Activated naive CD4-positive, alpha-beta T cell treated with anti-CD3 and anti-CD28 coated beads, Interleukin-2, amount 50 U/mL, for 72 hours (primary cell): Measurements from ENCODE around the gene PKD1. TPM values are rescaled to one million over a fixed set of nuclear protein-coding genes. Genes with fewer than 3 reads are reported as not detected.

Experiments used
- ATAC-seq, 2 donors: fragments of 150-1000 bp; cut with Tn5 transposase; 2 replicates each; pipeline ENCODE4 v1.10.0; 2021; ENCODE audit warnings: mild to moderate bottlenecking in 2 of 2, moderate library complexity in 2 of 2
- DNase-seq, 2 donors: peaks; one replicate each; pipeline ENCODE4 v3.0.0; 2021 to 2022; ENCODE audit warnings: low spot score in 2 of 2
- H3K27ac Mint-ChIP-seq, 2 donors: one replicate each; pipeline ENCODE4 v1.8.0; 2022; ENCODE audit warnings: mild to moderate bottlenecking in 2 of 2, mixed read lengths in 2 of 2
- H3K36me3 Mint-ChIP-seq, 2 donors: one replicate each; pipeline ENCODE4 v1.8.0; 2022; ENCODE audit warnings: mixed read lengths in 2 of 2
- H3K9me3 Mint-ChIP-seq, 2 donors: one replicate each; pipeline ENCODE4 v1.8.0; 2022; ENCODE audit warnings: mixed read lengths in 2 of 2
- total RNA-seq, 2 donors: library from RNA; stranded (reverse); gene quantifications; one replicate each; pipeline ENCODE4 v1.2.3, GENCODE V29; 2022

PKD1 gene
- total RNA-seq, 2 donors from 2014 or later, result 77.0 to 87.6 TPM

- H3K9me3 Mint-ChIP-seq, result no peaks in the 10 kb centered on the region
Measured at GRCh38 chr16:2157480-2158261, 22.0 kb upstream of the PKD1 start.

DNA sequence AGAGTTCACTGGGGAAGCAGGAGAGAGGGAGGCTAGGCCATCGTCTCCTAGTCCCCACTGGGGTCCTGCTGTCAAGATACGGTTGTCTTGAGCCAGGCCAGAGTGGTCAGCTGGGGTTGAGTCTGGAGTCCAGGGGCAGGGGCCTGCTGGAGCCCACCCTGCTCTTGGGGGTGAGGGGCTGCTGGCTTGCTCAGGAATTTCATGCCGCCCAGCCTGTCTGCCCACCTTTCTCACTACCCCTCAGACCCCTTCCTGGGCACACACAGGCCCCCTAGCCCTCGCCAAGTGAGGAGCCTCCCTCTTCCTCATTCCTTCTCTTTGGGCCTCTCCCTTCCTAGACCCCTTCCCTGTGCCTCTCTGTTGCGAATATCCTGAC, 21.1 kb upstream of the PKD1 start:
- no peaks in the 10 kb centered on the region for H3K9me3 Mint-ChIP-seq
- DNase-seq (no peak), ATAC-seq (no peak)
- peak overlapping the region; percentile 78 to 98 for H3K27ac Mint-ChIP-seq
- H3K36me3 Mint-ChIP-seq, result peaks cover 31 to 33% of the 10 kb centered on the region in 2 donors

More at GRCh38 chr16:2157480-2158261, 22.0 kb upstream of the PKD1 start:
- DNase-seq (no peak), ATAC-seq (no peak)
- peak overlapping the region; percentile 79 to 98 for H3K27ac Mint-ChIP-seq
- peaks cover 31 to 33% of the 10 kb centered on the region in 2 donors for H3K36me3 Mint-ChIP-seq

DNA sequence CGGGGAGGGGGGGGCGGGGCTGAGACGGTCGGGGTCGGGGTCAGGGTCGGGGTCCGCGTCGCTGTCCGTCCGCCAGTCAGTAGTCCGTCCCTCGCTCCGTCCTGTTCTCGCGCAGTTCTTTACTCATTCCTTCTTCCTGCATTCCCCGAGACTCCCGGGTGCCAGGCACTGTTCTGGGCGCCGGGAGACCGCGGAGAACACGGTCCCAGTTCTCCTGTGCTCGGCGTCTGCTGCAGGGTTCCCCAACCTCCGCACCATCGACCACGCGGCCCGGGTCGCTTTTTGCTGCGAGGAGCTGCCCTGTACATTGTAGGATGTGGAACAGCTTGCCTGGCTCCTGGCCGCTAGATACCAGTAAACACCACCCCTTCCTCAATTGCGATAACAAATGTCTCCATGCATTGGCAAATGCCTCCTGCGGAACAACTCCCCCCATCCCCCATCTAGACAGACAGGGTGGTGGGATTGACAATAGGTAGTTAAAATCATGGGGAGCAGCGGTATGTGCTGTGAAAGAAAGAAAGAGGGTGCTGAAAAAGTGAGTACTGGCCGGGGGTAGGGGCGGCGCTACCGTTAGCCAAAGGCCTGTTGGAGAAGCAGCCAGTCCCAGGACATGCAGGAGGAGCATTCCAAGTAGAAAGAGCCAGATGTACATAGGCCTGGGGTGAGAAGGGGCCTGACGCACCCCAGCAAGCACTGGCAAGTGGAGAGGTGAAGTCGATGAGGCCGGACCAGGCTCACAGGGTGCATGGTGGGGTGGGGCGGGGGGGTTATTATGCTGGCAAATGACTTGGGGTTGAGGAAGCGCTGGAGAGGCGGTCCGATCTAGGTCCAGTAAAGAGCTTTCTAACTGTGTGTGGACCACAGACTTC, 20.5 kb upstream of the PKD1 start:
- Mint-ChIP-seq H3K36me3 (peaks cover 31 to 36% of the 10 kb centered on the region in 2 donors), H3K9me3 (no peaks in the 10 kb centered on the region), H3K27ac (peak overlapping the region; percentile 78 to 98)
- DNase-seq (no peak), ATAC-seq (peak in 1 of 2 donors; percentile 0)

GRCh38 chr16:2155091-2155950, 19.6 kb upstream of the PKD1 start, which contains the start of gene TRAF7:
TRAF7 (plus strand) TSS chr16:2155782; CDS start chr16:2163921, 8,139 bp downstream.
- ATAC-seq (peak; percentile 88 to 96), DNase-seq (peak; percentile 96 to 99)
- H3K36me3 Mint-ChIP-seq, result peaks cover 31 to 39% of the 10 kb centered on the region in 2 donors
- H3K27ac Mint-ChIP-seq, result peak within 1 kb of the TSS; percentile 78 to 98
- H3K9me3 Mint-ChIP-seq, result no peaks in the 10 kb centered on the region

DNA sequence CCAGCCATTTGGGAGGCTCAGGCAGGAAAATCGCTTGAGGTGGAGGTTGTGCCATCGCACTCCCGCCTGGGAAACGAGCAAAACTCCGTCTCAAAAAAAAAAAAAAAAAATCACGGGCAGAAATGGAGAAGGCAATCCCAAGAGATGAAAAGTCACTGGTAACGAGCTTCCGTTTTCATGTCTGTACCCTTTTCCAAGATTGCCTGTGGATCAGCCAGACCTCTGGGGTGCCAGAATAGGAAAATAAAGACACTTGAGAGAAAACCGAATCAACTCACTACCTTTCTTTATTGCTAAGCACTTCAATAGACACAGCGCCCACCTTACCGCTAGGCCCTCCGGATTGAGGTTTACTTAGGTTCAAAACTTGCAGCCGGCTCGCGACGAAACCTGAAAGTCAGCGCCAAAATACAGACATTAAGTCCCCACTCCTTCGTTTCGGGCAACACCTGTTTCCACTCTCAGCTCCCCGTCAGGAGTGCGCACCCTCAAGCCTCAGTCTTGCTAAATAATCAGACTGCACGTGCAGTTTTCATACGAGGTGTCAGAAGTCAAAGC, 18.9 kb upstream of the PKD1 start:
- DNase-seq, result no peak

GRCh38 chr16:2152695-2153506, 17.2 kb upstream of the PKD1 start:
- ATAC-seq, result no peak
- Mint-ChIP-seq H3K9me3 (no peaks in the 10 kb centered on the region), H3K36me3 (peaks cover 31 to 39% of the 10 kb centered on the region in 2 donors), H3K27ac (peak overlapping the region; percentile 78 to 98)
- DNase-seq, result no peak

More for the DNA sequence above, 18.9 kb upstream of the PKD1 start:
- Mint-ChIP-seq H3K9me3 (no peaks in the 10 kb centered on the region), H3K36me3 (peaks cover 31 to 39% of the 10 kb centered on the region in 2 donors), H3K27ac (peak overlapping the region; percentile 78 to 98)
- ATAC-seq, result no peak

DNA sequence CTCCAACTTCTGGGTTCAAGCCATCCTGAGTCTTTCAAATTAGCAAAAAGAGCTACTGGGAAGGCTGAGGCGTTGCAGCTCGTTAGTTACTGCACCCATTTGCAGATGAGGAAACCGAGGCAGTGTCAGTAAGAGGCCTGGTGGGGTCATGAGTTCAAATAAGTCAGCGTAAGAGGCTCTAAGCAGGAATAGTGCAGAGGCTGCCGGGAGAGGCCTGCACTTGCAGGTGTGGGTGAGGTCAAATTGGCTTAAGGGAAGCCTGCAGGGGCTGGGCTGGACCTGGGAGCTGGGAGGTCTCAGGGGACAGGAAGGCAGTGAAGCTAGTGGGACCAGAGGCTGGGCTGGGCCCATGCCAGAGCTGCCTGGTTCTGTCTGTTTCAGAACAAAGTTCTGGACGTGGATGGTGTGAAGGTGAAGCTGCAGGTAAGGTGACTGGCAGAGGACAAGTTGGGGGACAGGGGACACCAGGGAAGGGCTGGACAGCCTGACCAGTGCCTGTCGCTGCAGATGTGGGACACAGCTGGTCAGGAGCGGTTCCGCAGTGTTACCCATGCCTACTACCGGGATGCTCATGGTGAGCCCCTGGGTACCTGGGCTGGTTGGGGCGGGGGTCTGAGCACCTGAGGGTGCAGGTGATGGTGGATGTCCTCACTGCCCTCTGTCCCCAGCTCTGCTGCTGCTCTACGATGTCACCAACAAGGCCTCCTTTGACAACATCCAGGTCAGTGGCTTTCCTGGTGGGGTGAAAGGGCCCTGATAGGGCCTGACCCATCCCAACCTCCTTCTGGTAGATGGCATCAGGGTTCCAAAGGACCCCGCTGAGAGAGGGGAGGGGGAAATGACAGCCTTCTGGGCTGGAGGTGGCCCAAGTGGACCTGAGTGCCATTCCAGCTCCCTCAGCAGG, 15.7 kb upstream of the PKD1 start:
- Mint-ChIP-seq H3K36me3 (peaks cover 30 to 39% of the 10 kb centered on the region in 2 donors), H3K27ac (peak overlapping the region; percentile 15 to 92), H3K9me3 (no peaks in the 10 kb centered on the region)
- no peak for ATAC-seq
- DNase-seq, result no peak

DNA sequence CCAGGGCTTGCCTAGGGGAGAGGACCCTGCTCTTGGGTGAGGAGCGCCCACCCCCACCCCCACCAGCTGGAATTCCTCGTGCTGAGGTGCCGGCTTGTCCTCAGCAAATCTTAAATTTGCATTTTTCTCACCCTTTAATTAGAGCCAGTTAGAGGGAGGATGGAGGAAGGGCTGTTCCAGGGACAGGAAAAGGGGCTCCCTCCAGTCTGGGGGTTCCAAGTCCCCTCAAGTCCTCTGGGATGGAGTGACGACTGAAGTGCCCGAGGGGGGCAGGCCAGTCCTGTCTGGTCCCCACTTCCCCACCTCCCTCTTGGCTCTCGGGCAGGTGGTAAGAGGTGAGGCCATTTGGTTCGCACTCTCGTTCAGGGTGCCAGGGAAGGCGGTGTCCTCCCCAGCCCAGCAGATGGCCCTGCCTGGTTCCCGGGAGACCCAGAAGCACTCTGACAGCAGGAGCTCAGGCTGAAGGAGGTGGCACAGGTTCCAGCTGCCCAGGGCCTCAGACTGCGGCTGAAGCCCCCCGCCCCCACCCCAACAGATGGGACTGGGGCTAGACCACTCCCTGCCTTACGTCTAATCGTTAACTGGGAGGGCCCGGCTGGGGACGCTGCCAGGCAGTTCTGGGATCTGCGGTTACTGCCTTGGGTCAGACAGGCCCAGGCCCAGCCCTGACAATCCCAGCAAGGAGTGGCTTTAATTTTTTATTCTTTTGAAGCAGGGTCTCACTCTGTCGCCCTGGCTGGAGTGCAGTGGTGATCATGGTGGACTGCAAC, 14.9 kb upstream of the PKD1 start:
- ATAC-seq (no peak), DNase-seq (no peak)
- H3K36me3 Mint-ChIP-seq, result peaks cover 25 to 33% of the 10 kb centered on the region in 2 donors
- H3K9me3 Mint-ChIP-seq, result no peaks in the 10 kb centered on the region
- H3K27ac Mint-ChIP-seq, result peak overlapping the region in 1 of 2 donors; percentile 81

GRCh38 chr16:2149630-2150417, 14.1 kb upstream of the PKD1 start:
- no peak for DNase-seq

GRCh38 chr16:2148714-2149629, 13.3 kb upstream of the PKD1 start:
- no peaks in the 10 kb centered on the region for H3K9me3 Mint-ChIP-seq
- peaks cover 8 to 17% of the 10 kb centered on the region in 2 donors for H3K36me3 Mint-ChIP-seq
- no peak overlapping the region for H3K27ac Mint-ChIP-seq
- DNase-seq (peak in 1 of 2 donors; percentile 41), ATAC-seq (peak in 1 of 2 donors; percentile 16)

More at GRCh38 chr16:2149630-2150417, 14.1 kb upstream of the PKD1 start:
- Mint-ChIP-seq H3K9me3 (no peaks in the 10 kb centered on the region), H3K27ac (no peak overlapping the region), H3K36me3 (peaks cover 17 to 25% of the 10 kb centered on the region in 2 donors)
- no peak for ATAC-seq

- ATAC-seq (peak; percentile 28 to 51), DNase-seq (peak in 1 of 2 donors; percentile 68)
- no peaks in the 10 kb centered on the region for H3K9me3 Mint-ChIP-seq
- peaks cover under 1 to 8% of the 10 kb centered on the region in 2 donors for H3K36me3 Mint-ChIP-seq
- H3K27ac Mint-ChIP-seq, result no peak within 1 kb of the TSS
Measured at GRCh38 chr16:2147981-2148671, 12.4 kb upstream of the PKD1 start, which contains the start of gene RAB26. RAB26 (plus strand) TSS chr16:2148625; CDS start chr16:2148784, 159 bp downstream.

GRCh38 chr16:2147378-2147777, 11.7 kb upstream of the PKD1 start:
- DNase-seq, result no peak
- Mint-ChIP-seq H3K36me3 (peaks cover 0 to 7% of the 10 kb centered on the region in 2 donors), H3K9me3 (no peaks in the 10 kb centered on the region), H3K27ac (no peak overlapping the region)
- ATAC-seq, result no peak
